Stimulated activated CD8-positive, alpha-beta memory T cell treated with anti-CD3 and anti-CD28 coated beads, Interleukin-7, amount 100 ng/mL, for 24 hours (primary cell): ENCODE results near the gene ASTN1.
"Not testable (repeated sequence)": the region's sequence is repeated elsewhere in the genome, so short reads cannot be mapped to it uniquely, and the experiment has no call there.

Source experiments
- DNase-seq: peaks from one replicate; pipeline ENCODE4 v3.0.0-alpha.2; 2020; ENCODE audit warnings: low read depth

ASTN1 gene

DNA sequence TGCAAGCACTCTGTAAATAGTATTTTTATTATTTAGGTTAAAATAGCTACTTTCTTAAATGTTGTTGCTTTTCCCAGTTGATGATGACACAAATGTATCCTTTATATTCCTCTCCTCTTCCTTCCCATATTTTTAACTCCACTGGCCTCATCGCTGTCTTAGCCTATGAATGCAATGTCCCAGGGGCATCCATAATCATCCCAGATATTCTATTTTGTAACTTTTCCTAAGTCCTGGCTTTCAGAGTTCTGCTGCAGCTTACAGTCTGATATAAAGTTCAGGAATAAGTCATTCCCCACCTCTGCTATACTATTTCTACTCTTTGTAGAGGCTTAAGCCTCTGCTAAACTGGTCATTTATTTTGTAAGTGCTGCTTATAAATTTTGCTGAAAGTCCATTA lies 58.3 kb downstream of the ASTN1 start:
- no peak for DNase-seq

DNA sequence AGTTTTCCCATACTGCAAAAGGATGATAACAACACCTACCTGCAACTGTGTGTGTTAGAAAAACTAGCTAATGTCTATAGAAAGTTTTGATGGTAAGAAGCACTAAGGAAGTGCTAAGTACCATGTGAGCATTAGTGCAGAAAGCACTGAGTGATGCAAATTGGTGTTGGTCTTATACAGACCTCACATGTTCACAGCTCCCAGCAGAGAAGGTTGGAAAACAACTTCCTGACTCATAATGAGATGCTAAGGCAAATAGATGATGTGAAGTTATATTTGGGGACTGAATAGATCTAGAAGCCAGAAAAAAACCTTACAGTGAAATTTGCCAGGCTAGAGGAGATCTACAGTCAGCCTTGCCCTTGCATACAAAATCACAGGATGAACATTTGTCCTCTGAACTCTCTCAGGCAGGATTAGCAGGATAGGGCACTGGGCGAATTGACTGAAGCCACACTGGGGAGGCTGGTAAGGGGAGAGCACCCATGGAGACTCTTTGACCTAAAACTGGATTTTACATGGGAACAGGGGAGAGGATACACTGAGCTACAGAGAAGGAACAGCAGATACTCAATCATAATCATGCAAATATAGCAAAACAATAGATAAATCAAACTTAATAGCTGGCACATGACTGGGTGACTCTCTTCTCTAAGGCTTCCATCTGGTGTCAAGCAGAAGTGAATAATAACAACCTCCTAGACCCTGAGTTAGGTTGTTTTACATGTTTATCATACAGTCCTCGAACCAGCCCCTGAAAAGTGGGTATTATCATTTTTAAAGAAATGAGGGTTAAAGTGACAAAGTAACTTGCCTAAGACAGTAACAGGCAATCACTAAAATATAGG lies 61.3 kb downstream of the ASTN1 start:
- no peak for DNase-seq

DNA sequence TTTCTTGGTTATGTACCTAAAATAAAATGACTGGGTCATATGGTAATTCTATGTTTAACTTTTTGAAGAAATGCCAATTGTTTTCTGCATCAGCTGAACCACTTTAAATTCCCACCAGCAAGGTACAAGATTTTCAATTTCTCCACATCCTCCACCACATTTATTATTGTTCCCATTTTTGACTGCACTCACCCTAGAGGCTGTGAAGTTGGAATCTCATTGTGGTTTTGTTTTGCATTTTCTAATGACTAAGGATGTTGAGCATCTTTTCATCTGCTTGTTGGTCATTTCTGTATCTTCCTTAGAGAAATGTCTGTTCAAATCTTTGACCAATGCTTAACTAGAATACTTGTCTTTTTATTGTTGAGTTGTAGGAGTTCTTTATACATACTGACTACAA lies 72.5 kb downstream of the ASTN1 start:
- DNase-seq: no peak

DNA sequence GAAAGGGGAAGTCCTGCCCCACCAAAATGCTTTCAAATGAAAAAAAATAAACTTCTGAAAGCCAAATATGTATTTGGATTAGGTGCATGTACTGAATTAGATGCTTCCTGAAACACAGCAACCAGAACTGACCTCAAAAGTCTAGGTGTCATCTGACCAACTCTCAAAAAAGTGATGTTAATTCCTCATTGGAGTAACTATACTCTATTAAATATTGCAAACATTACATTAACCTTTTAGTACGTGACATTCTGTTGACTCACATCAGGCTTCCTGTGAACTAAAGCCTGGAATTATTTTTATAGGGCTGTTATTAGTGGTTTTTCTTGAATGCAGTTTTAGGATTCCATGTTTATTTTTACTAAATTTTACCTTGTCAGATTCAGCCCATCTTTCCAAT lies 73.5 kb downstream of the ASTN1 start:
- DNase-seq: no peak

DNA sequence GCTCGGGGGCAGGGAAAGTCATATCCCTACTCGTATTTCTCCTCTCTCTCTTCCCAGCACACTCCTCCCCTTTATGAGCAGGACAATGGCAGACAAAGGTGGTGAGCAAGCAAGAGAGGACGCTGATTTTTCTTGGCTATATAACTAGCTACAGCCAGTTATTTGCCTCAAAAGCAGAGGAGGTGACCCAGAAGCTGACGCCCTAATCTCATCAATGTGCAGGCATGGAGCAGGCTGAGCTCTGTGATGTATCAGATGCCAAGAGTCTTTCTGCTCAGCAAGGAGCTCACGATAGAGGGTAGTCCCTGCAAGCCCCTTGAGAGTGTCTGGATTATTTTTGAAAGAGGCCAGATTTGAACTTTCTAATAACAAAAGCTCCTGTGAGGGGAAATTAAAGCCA lies 75.5 kb downstream of the ASTN1 start:
- DNase-seq: no peak

DNA sequence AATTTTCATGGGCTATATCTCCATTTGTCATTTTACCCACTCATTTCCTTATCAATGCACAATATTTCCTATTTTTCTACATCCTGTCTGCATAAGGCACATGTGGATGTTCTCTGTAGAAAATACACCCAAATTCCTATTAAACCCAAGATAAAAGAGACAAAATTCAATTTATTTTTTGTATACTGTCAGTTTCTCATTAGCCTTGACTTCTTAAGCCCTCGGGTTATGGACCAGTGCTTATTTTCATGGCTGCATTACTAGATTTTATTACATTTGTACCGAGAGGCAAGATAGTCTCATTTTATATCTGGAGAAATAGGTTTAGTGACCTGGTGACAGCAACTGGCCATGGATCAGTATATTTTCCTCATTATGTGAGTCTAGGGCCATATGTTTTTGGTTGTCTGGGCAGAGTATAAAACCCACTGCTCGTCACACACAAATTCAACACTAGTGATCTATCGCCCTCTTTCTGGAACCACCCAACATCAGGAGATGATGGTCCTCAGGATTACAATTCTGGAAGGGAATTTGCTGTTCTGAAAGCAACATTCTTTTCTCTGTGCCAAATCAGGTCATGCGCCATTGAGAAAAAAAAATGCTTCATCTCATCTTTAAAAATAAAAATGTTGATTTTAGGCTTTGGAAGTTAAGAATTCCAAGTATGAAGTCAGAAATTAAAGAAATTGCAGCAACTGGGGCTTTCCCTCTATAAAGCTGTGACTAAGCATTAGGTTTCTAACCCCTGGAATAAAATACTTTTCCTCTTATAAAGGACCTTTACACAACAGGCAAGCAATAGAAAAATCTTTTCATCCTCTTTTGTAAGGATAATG lies 81.4 kb downstream of the ASTN1 start:
- no peak for DNase-seq

DNA sequence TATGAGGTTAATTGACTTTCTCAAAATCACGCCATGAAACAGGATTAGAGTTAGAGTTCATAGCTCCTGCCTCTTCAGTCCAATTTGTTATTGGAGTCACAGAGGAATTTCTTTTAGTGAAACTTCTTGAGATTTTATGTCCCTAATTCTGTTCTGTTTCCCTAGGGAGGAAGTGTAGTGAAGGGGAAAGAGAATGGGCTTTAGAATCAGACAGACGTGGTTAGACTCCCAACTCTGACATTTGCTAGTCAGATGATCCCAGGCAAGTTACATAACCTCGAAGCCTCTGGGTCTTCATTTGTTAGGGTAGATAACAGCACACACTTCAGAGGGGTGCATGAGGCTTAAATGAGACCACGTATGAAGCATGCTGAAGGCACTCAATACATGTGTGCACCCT lies 83.9 kb downstream of the ASTN1 start:
- DNase-seq: no peak

DNA sequence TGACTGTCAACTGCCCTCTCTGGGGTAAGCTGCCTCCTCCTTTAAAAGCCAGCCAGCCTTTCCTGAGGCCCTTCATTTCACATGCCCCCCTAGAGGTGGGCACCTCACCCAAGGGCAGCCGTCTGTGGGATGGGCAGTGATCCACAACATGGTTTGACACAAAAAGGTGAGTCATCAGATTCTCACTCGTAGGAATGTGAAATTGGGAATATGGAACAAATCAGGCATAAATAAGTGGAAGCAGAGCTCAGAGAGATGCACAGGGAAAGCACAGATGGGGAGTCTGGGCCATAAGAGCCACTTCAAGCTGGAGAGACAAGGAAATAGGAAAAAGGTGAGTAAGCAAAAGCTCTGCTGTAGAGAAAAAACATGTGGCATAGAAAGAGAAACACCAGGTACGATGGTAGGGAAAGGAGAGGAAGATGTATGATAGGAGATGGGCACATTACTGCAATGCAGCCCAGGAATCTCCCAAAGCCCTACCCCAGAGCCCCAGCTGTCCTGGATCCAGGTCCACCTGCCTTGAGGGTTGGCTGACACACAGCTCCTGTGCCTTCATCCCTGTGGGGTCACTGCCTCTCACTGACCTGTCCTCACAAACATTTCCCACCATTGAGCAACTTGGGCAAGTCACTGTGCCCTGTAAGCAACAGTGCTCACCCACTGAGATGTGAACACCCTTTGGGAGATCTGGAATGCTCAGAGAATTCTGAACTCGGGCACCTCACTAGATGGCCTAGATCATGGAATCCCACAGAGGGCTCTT lies 86.6 kb downstream of the ASTN1 start:
- no peak for DNase-seq

DNA sequence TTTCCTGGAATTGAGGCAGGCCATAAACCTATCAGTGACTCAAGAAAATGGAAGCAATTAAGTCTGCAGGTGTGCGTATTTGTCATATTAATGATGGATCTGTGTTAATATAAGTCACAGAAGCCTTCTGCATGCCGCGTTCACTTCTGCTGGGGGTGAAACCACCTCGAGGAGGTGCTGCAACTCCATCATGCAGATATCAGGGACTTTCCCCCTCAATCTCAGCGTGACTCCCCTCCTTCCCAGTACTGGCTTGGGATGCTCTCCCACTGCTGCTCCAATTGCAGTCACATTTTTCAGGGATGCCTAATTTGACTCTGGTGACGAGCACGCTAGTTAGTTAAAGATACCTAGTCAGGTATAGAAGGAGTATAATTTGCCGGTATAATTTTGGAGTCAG lies 87.5 kb downstream of the ASTN1 start:
- DNase-seq: no peak

DNA sequence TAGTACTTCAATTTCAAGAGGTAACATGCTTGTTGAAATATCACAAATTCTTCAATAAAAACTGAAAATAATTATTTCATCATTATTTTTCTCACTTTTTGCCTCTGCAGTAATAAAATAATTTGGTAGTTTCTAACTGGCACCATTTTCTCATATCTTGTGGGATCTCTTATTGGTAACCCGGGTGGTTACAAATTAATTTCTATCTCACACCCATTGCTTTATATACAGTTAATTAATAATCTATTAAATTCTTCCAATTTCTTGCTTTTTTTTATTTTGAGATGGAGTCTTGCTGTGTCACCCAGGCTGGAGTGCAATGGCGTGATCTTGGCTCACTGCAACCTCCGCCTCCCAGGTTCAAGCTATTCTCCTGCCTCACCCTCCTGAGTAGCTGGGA lies 89.7 kb downstream of the ASTN1 start:
- not testable (repeated sequence) for DNase-seq

DNA sequence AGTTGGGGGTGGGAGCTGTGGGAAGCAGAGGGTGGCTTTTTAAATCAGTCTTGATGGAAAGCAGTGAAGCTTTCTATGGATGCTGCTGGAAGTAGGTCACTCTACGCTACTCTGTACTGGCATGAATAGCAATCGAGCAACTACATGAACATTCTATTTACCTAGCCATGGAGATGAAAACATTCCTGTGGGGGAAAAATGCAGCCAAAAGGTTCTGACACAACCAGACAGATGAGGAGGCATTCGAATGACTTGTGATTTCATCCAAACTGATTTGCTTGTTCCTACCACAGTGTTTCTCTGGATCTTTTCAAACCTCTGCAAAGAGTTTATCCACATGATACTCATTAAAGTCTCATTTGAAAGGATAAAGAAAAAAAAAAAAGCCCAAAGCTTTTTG lies 95.0 kb downstream of the ASTN1 start:
- no peak for DNase-seq

DNA sequence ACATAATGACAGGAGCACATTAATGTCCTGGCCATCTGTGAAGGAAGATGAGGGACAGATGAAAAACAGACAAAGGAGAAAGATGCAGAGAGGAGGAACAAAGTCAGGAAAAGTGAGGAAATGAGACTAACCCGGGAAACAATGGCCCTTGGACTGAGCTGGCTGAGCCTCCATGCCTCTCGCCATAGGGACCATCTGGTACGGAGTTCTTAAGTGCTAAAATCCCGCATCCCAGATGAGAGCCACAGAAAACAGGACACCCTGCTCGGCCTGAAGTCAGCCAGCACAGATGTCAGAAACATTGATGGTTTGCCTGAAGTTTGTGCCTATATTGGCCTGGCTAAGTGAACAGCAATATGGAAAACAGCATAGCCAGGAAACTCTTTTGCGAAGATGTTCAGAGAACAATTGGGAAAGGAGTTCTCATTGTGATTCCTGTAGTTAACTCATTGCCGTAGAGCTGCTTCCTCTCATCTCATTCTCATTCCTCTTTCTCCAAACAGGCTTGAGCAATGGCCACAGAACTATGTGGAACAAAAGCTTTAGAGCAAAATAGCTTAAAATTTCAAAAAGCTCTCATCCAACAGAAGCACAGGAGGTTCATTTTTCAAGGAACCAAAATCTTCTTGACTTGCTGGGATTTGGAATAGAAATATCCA lies 96.6 kb downstream of the ASTN1 start:
- no peak for DNase-seq

DNA sequence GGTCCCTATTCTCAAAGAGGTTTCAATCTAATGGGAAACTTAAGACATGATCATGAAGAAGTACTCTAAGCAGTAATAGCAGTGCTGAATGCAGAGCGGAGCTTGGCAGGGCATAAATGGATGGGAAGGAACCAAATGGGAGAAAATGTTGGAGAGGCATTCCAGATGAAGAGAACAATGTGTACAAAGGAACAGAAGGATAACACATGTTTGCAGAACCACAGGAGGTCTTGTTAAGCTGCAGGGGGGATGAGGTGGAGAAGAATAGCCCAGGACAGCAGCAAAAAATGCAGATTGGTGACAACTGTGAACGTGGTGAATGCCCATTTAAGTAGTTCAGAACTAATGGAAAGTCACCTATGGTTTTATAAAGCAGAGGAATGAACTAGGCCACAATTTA lies 99.1 kb downstream of the ASTN1 start:
- DNase-seq: no peak

DNA sequence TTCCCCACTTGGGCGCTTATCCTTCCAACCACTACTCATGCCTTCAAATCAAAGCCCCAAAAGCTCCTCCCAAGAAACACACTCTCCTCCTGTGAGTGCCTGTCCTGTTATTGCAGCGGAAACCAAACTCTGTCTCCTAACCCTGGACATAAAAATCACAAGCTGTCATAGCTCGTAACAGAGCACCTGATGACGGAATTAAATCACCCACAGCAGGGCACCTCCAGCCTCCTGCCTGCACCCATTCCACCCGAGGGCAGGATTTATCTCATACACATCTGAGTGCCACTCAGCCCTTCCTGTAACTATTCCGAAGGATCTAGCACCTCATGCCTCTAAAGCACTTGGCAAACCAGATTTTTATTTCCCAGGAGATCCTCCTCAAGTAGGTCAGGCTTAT lies 100.9 kb downstream of the ASTN1 start:
- no peak for DNase-seq

DNA sequence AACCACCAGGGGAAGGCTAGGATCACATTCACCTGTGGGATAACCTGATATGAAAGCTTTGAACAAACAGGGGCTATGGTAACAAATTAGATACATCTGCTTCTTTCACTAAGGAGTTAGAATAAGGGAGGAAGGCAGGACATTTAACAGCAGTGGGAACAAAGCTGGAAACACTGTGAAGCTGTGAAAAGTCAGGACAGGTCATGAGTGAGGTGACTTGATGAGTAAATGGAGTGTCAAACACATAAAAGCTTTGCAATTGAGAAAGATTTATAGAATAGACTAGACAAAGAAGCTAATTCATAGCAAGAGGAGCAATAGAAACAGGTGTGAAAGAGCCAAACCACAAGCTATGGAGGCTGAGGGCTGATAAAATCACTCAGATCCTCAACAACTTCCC lies 110.0 kb downstream of the ASTN1 start:
- DNase-seq: no peak

DNA sequence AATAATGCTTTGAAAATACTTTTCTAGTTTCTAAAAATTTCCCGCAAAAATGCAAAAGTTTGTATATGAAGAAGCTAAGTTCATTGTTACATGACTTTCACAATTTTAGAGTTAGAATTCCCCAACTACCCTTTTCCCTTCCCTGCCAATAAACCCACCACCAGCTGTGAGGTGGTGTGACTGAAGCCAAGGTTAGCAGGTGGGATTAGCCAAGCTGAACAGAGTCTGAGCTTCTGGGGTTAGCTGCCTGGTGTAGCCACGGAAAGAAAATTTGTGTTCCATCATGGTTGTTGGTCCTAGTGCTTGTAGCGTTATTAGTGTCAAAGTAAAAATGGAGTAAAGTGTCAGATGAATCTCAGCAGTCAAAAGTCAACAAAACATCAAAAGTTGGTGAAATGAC lies 110.9 kb downstream of the ASTN1 start:
- DNase-seq: no peak

DNA sequence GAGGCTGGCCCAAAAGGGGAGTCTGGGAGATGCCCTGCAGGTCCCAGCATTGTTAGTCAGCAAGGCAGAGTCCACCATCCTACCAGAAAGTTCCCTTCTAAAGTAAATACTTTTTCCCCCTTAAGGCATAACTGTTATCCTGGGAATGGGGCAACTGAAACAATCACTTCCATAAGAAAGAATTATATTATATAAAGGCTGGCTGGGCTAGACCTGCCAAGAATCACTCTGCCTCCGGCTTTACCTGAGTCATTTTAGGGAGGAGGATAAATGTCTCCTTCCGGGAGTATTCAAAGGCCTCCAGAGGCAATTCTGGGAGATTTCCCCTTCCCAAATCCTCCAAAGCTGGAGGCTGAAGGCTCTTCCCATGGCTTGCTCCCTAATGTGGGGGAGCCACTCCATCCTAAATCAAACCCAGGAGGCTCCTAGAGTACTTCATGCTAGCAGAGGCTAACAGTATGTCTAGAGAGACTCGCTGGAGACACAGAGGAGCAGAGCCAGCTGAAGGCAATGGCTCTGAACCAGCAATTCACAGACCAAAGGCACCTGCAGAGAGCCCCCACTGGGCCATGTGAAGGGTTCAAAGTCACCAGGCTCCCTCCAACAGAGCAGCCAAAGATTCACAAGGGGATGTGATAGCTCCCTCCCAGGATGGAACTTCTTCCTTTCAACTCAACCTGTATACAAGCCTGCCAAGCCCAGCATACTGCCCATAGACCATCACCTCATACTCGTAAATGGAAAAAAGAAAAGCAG lies 116.0 kb downstream of the ASTN1 start:
- DNase-seq: no peak

DNA sequence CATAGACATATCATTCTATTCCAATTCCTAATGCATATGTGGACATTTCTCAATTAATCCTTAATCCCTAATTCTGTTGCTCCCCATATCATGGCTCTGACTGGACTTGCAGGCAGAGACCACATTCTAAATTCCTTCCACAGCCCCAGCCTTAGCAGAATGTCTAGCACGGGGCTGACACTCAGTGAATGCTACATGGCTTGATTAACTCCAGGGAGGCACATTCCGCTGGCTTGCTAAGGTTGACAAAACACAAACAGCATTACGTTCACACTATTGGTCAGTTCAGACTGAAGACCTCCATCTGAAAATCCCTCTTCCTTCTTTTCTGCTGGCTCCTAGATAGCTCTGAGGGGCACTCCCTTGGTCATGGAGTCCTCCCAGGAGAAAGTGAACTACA lies 119.4 kb downstream of the ASTN1 start:
- DNase-seq: no peak

DNA sequence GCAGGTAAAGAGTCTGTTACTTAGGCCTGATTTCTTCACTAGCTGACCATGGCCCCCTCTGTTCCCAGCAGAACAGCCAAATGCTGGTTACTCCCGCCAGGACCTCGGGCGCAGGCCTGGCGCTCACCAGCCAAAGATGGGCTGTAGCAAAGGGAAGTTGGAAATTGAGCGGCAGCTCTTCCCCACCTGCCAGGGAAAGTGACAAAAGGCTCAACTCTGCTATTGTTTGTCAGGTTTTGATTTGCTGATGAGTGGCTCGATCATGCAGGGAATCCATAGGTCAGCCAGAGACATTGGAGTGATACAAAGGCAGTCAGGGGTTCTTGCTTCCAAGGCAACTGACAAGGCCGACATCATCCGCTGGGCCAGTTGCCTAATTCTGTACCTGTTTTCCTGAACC lies 120.1 kb downstream of the ASTN1 start:
- no peak for DNase-seq

DNA sequence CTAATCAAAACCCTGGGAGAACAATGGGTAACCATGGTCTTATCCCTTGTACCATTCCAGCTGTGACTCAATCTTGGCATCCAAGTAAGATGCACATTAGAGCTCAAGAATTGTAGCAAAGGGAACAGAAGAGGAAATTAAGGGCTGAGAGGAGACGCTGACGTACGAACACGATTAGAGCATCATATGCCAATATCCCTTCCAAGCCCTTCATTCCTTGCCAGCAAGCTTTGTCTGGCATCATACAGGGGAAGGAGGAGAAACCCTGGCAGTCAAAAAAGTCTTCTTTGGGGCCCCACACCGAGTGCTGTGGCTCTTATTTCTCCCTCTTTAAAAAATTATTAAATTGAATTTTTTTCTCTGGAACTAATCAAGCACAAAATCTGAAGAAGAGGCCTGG lies 120.9 kb downstream of the ASTN1 start:
- no peak for DNase-seq

DNA sequence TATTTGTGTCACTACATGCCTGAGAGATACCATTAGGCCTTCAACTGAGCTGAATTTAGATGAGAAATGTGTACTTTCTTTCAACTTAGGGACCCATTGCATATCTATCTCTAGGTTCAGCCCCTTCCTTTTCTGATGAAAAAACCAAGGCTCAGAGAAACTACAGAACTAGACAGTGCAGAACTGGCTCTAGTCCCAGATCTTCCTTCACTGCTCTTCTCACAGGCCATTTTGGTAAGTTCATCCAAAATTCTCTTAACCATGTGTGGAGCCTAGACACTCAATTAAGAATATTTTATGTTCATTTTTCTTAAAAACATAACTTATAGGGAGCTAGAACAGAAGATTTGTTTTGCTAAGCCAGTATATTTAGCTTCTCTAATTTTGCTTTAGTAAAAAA lies 128.9 kb downstream of the ASTN1 start:
- DNase-seq: no peak
